H9 (cell line): Measurements from ENCODE around the gene CSDE1. TPM values are rescaled to one million over a fixed set of nuclear protein-coding genes. Genes with fewer than 3 reads are reported as not detected.
"Not testable (repeated sequence)": the region's sequence is repeated elsewhere in the genome, so short reads cannot be mapped to it uniquely, and the experiment has no call there.

Source experiments
- DNase-seq: peaks from one replicate; pipeline ENCODE4 v3.0.0-alpha.2; 2017
- H2AFZ ChIP-seq: one replicate; pipeline ENCODE4 v1.6.1; 2013; ENCODE audit warnings: mild to moderate bottlenecking, low read length, control low read depth, moderate library complexity
- H2AK5ac ChIP-seq: 2 replicates; pipeline ENCODE4 v1.6.1; 2013; ENCODE audit warnings: low read length, control low read depth, mixed read lengths; ENCODE audit not compliant: insufficient read length
- H2BK120ac ChIP-seq: one replicate; pipeline ENCODE4 v1.6.1; 2013; ENCODE audit warnings: low read depth, mild to moderate bottlenecking, low read length, control low read depth, inconsistent platforms; ENCODE audit not compliant: poor library complexity, severe bottlenecking
- H2BK12ac ChIP-seq: 2 replicates; pipeline ENCODE4 v1.6.1; 2013; ENCODE audit warnings: low read length, control low read depth, mixed read lengths, low read depth; ENCODE audit not compliant: insufficient read length
- H2BK15ac ChIP-seq: 2 replicates; pipeline ENCODE4 v1.6.1; 2013; ENCODE audit warnings: low read depth, low read length, control low read depth
- H2BK20ac ChIP-seq: one replicate; pipeline ENCODE4 v1.6.1; 2013; ENCODE audit warnings: low read depth, mild to moderate bottlenecking, low read length, control low read depth, inconsistent platforms; ENCODE audit not compliant: poor library complexity, severe bottlenecking
- H2BK5ac ChIP-seq: 2 replicates; pipeline ENCODE4 v1.6.1; 2013; ENCODE audit warnings: low read length, control low read depth, mixed read lengths; ENCODE audit not compliant: insufficient read length
- H3K14ac ChIP-seq: 2 replicates; pipeline ENCODE4 v1.6.1; 2013; ENCODE audit warnings: low read length, control low read depth; ENCODE audit not compliant: insufficient read depth
- H3K18ac ChIP-seq: 2 replicates; pipeline ENCODE4 v1.6.1; 2013; ENCODE audit warnings: low read depth, mild to moderate bottlenecking, mixed read lengths, low read length, control low read depth; ENCODE audit not compliant: insufficient read length
- H3K23ac ChIP-seq: 2 replicates; pipeline ENCODE4 v1.6.1; 2013; ENCODE audit warnings: low read length, control low read depth, mixed read lengths, low read depth; ENCODE audit not compliant: insufficient read length
- H3K23me2 ChIP-seq: 2 replicates; pipeline ENCODE4 v1.6.1; 2013; ENCODE audit warnings: low read depth, mild to moderate bottlenecking, mixed read lengths, low read length, control low read depth; ENCODE audit not compliant: insufficient read length, poor library complexity, severe bottlenecking
- H3K27ac ChIP-seq: 2 replicates; pipeline ENCODE4 v1.5.1; 2013; ENCODE audit warnings: low read length, control low read depth, mixed read lengths, low read depth; ENCODE audit not compliant: insufficient read length
- H3K27me3 ChIP-seq: 2 replicates; pipeline ENCODE4 v1.6.1; 2013; ENCODE audit warnings: low read length, control low read depth, inconsistent platforms; ENCODE audit not compliant: insufficient read depth
- H3K4ac ChIP-seq: 2 replicates; pipeline ENCODE4 v1.6.1; 2013; ENCODE audit warnings: low read depth, mild to moderate bottlenecking, control low read depth, inconsistent platforms, low read length, moderate library complexity
- H3K4me1 ChIP-seq: 2 replicates; pipeline ENCODE4 v1.6.1; 2013; ENCODE audit warnings: low read length, control low read depth, inconsistent platforms; ENCODE audit not compliant: insufficient read depth
- H3K4me2 ChIP-seq: 2 replicates; pipeline ENCODE4 v1.6.1; 2013; ENCODE audit warnings: low read length, control low read depth, mixed read lengths; ENCODE audit not compliant: insufficient read length, insufficient read depth
- H3K56ac ChIP-seq: 2 replicates; pipeline ENCODE4 v1.6.1; 2013; ENCODE audit warnings: low read depth, mild to moderate bottlenecking, mixed read lengths, low read length, control low read depth; ENCODE audit not compliant: insufficient read length
- H3K79me1 ChIP-seq: 2 replicates; pipeline ENCODE4 v1.6.1; 2013; ENCODE audit warnings: low read depth, mild to moderate bottlenecking, moderate library complexity, low read length, control low read depth, inconsistent platforms; ENCODE audit not compliant: insufficient read depth, poor library complexity, severe bottlenecking
- H3K79me2 ChIP-seq: 2 replicates; pipeline ENCODE4 v1.6.1; 2013; ENCODE audit warnings: low read length, control low read depth, inconsistent platforms; ENCODE audit not compliant: insufficient read depth
- H3K9ac ChIP-seq: 2 replicates; pipeline ENCODE4 v1.6.1; 2013; ENCODE audit warnings: low read length, control low read depth, mixed read lengths; ENCODE audit not compliant: insufficient read length; ENCODE audit errors: extremely low read depth
- H3K9me3 ChIP-seq: one replicate; pipeline ENCODE4 v1.6.1; 2013; ENCODE audit warnings: low read depth, low read length, inconsistent platforms; ENCODE audit not compliant: control insufficient read depth
- H3T11ph ChIP-seq: one replicate; pipeline ENCODE4 v1.6.1; 2013; ENCODE audit warnings: mild to moderate bottlenecking, low read length, control low read depth, inconsistent platforms
- H4K20me1 ChIP-seq: one replicate; pipeline ENCODE4 v1.6.1; 2013; ENCODE audit not compliant: control insufficient read depth, insufficient read length, insufficient read depth
- H4K5ac ChIP-seq: 2 replicates; pipeline ENCODE4 v1.6.1; 2013; ENCODE audit warnings: low read depth, mild to moderate bottlenecking, mixed read lengths, low read length, control low read depth; ENCODE audit not compliant: insufficient read length
- H4K8ac ChIP-seq: replicated peaks from 2 replicates; pipeline ENCODE4 v1.6.1; 2013; ENCODE audit warnings: low read length, control low read depth, mixed read lengths, low read depth; ENCODE audit not compliant: insufficient read length
- H4K91ac ChIP-seq: 2 replicates; pipeline ENCODE4 v1.6.1; 2013; ENCODE audit warnings: low read depth, mild to moderate bottlenecking, moderate library complexity, mixed read lengths, low read length, control low read depth; ENCODE audit not compliant: insufficient read length
- H3K27ac Mint-ChIP-seq, 3 experiments: 2 replicates in 2 of 3; 3 replicates in 1 of 3; pipeline ENCODE4 v1.8.0; 2020 to 2021; ENCODE audit warnings: mixed read lengths in 3 of 3, mild to moderate bottlenecking in 1 of 3, moderate library complexity in 1 of 3
- H3K27me3 Mint-ChIP-seq: 2 replicates; pipeline ENCODE4 v1.8.0; 2021; ENCODE audit warnings: low read depth, mild to moderate bottlenecking, moderate library complexity, mixed read lengths
- H3K36me3 Mint-ChIP-seq, 3 experiments: 2 replicates in 2 of 3; 3 replicates in 1 of 3; pipeline ENCODE4 v1.8.0; 2020 to 2021; ENCODE audit warnings: low read depth in 3 of 3, mixed read lengths in 3 of 3; ENCODE audit not compliant: insufficient read depth in 1 of 3
- H3K4me1 Mint-ChIP-seq, 2 experiments: 2 replicates each; pipeline ENCODE4 v1.8.0; 2020; ENCODE audit warnings: mixed read lengths in 2 of 2
- H3K4me3 Mint-ChIP-seq, 2 experiments: 2 replicates in 1 of 2; 3 replicates in 1 of 2; pipeline ENCODE4 v1.8.0; 2020 to 2021; ENCODE audit warnings: mild to moderate bottlenecking in 2 of 2, mixed read lengths in 2 of 2, moderate library complexity in 1 of 2
- H3K9me3 Mint-ChIP-seq, 2 experiments: 2 replicates in 1 of 2; 3 replicates in 1 of 2; pipeline ENCODE4 v1.8.0; 2020; ENCODE audit warnings: mild to moderate bottlenecking in 2 of 2, mixed read lengths in 2 of 2, moderate library complexity in 1 of 2
- CTCF ChIP-seq: fragments of 200-600 bp; sonication (generic); conservative IDR thresholded peaks from 3 replicates; pipeline ENCODE4 v1.8.0; 2021; ENCODE audit warnings: antibody characterized with exemption, mild to moderate bottlenecking
- WGBS: extraction: QIAGEN DNeasy Blood & Tissue Kit; methylation state at CpG from one replicate; pipeline ENCODE4 v1.1.7; 2013; ENCODE audit warnings: missing lambda C conversion rate, low lambda C conversion rate, mixed read lengths; ENCODE audit not compliant: insufficient read length; ENCODE audit errors: extremely low coverage; 5-methylcytosine and 5-hydroxymethylcytosine counted together
- total RNA-seq: library from RNA; stranded (reverse); gene quantifications from 2 replicates; pipeline ENCODE4 v1.2.1, GENCODE V29; 2021

Gene CSDE1
- total RNA-seq, 1 experiment from 2014 or later, result 645 TPM

GRCh38 chr1:114794038-114794437, 36.3 kb upstream of the CSDE1 start:
- no peak overlapping the region for H3K14ac ChIP-seq
- H4K20me1 ChIP-seq, result no peaks in the 10 kb centered on the region
- no peak overlapping the region for H2AFZ ChIP-seq
- no peaks in the 10 kb centered on the region for H3K4me1 Mint-ChIP-seq
- no peak overlapping the region for H3K9ac ChIP-seq
- H3K56ac ChIP-seq, result no peak overlapping the region
- no peak for TF ChIP-seq CTCF
- H3K27me3 Mint-ChIP-seq, result peaks cover 19% of the 10 kb centered on the region
- no peak for DNase-seq
- no peaks in the 10 kb centered on the region for H3K9me3 ChIP-seq
- no peak overlapping the region for H2BK12ac ChIP-seq
- no peaks in the 10 kb centered on the region for H3K4me1 ChIP-seq
- H3K4me3 Mint-ChIP-seq, result no peak overlapping the region
- H3K27ac ChIP-seq, result no peak overlapping the region
- no peaks in the 10 kb centered on the region for H3K79me2 ChIP-seq
- H2BK20ac ChIP-seq, result no peak overlapping the region
- no peak overlapping the region for H2AK5ac ChIP-seq
- no CpG with 5 or more reads among the region's 2 CpGs for WGBS
- H3K9me3 Mint-ChIP-seq, result peaks cover 5 to 22% of the 10 kb centered on the region in 2 experiments
- H3K23ac ChIP-seq, result no peak overlapping the region
- no peak overlapping the region for H2BK5ac ChIP-seq
- H4K5ac ChIP-seq, result no peak overlapping the region
- H3K18ac ChIP-seq, result no peak overlapping the region
- H3K36me3 Mint-ChIP-seq, result peaks cover 0 to 1% (median 0%) of the 10 kb centered on the region in 3 experiments; a peak in 2 of 7 replicates
- H2BK120ac ChIP-seq, result no peak overlapping the region
- H3K4ac ChIP-seq, result no peak overlapping the region
- no peak overlapping the region for H3K4me2 ChIP-seq
- H3T11ph ChIP-seq, result no peak overlapping the region
- H3K79me1 ChIP-seq, result no peaks in the 10 kb centered on the region
- H3K27me3 ChIP-seq, result no peaks in the 10 kb centered on the region
- no peak overlapping the region for H4K91ac ChIP-seq
- H3K27ac Mint-ChIP-seq, result no peak overlapping the region
- H2BK15ac ChIP-seq, result no peak overlapping the region
- no peaks in the 10 kb centered on the region for H3K23me2 ChIP-seq
- no peak overlapping the region for H4K8ac ChIP-seq

- H3K18ac ChIP-seq, H3K4me1 Mint-ChIP-seq, DNase-seq, H3K79me2 ChIP-seq, H2BK15ac ChIP-seq, H4K5ac ChIP-seq, H3T11ph ChIP-seq, H3K27ac Mint-ChIP-seq, H3K36me3 Mint-ChIP-seq, H2BK12ac ChIP-seq, H3K4ac ChIP-seq, H3K27ac ChIP-seq, H3K9me3 ChIP-seq, H3K23ac ChIP-seq, H4K8ac ChIP-seq, H3K4me2 ChIP-seq, H3K56ac ChIP-seq, H2BK5ac ChIP-seq, H4K91ac ChIP-seq, H2AK5ac ChIP-seq, H3K4me3 Mint-ChIP-seq, H2BK120ac ChIP-seq, H3K9ac ChIP-seq, H4K20me1 ChIP-seq, H3K4me1 ChIP-seq, H2BK20ac ChIP-seq, H2AFZ ChIP-seq, H3K79me1 ChIP-seq, H3K14ac ChIP-seq, H3K23me2 ChIP-seq, H3K27me3 ChIP-seq: not testable (repeated sequence)
- WGBS, result no CpG with 5 or more reads among the region's 25 CpGs
- peaks cover 8 to 28% of the 10 kb centered on the region in 2 experiments for H3K9me3 Mint-ChIP-seq
- H3K27me3 Mint-ChIP-seq, result peaks cover 47% of the 10 kb centered on the region
These were observed 32.8 kb upstream of the CSDE1 start for GRCh38 chr1:114790581-114790980.
